HG02938 (cell line): ENCODE data around the gene PDK2.

Source experiments
- ATAC-seq: cut with Tn5 transposase; IDR thresholded peaks from one replicate; pipeline ENCODE4 v1.9.1; 2021; ENCODE audit warnings: mild to moderate bottlenecking, moderate library complexity; ENCODE audit not compliant: unreplicated experiment

PDK2 gene

DNA sequence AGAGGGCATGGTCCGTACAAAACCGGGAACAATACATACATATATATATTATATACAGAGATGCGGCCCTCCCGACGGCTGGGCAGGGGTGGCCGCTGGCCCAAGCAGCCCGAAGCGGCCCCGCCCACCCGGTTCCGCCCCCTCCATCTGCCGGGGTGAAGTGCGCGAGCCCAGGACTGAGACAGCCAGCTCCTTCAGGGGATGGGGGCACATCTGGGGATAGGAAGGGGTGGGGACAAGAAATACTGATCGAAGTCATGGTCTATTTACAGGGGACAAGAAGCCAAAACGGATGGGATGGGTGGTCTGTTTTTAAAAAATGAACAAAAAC, 38.6 kb downstream of the PDK2 start:
- no peak for ATAC-seq

DNA sequence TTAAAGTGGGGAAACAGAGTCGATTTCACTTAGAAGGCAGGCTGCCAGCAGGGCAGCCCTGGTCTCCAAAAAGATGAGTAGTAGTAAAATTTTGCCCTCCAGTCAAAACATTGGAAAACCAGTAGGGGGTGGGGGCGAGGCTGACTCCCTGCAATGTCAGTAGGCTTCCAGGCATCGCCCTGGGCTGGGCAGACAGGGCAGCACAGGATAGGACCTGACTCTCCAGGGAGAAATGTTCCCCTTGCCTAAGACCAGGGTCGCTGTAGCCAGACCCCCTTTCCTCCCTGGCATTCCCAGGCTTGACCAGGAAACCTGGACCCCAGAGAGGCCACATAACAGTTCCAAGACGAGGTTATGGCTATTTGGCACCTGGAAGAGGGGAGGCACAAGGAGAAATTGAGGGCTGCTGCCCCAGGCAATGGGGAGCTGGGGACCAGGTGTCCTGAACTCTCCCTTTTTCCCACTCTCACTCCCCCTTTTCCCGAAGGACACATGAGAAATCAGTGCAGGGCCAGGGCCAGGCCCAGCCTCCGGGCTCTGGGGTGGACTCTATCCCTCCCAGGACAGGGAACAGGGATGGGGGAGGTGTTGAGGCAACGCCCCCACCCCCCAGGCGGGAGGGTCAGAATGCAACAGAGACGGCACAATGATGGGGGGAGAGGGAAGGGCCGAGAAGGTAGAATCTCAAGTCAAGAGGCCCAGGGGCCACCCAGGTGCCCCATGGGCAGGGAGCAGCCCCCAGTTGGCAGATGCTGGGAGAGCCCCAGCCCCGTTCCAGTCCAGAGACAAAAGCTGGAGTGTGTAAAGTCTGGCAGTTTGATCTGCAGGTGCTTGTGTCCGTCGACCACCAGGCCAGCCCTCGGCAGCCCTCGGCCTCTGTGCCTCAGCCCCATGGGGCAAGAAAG, 39.3 kb downstream of the PDK2 start:
- no peak for ATAC-seq

DNA sequence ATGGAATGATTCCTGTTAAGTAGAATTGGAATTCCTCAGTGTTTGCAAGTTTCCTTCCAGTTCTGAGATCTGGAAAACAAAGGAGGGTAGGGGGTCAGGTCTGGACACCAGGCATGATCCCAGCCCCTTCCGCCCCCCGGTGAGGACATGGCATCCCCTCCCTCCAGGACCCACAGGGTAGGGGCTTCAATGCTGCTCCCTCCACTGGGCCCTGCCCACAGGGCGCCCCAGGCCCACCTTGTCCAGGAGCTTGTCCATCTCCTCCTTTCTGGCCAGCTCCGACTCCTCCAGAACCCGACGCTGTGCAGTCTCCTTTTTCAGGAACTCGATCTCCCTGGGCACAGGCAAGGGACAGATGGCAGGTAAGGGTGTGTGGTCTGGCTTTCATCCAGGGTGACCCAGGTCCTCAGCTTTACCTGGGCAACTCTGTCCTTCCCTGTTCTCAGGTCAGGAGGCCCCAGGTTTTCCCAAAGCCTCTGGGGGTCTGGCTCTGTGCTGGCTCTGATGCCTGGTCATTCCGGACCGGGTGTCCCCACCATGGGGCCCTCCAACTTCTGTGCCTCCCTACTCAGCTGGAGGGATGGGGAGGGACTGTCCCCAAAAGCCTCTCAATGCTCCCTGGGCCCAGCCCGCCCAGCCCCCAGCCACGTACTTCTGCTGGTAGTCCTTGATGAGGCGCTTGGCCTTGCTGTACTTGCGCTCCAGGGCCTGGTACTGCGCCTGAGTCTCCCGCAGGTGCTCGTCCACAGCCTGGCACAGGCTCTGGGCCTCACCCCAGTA, 40.4 kb downstream of the PDK2 start:
- no peak for ATAC-seq

DNA sequence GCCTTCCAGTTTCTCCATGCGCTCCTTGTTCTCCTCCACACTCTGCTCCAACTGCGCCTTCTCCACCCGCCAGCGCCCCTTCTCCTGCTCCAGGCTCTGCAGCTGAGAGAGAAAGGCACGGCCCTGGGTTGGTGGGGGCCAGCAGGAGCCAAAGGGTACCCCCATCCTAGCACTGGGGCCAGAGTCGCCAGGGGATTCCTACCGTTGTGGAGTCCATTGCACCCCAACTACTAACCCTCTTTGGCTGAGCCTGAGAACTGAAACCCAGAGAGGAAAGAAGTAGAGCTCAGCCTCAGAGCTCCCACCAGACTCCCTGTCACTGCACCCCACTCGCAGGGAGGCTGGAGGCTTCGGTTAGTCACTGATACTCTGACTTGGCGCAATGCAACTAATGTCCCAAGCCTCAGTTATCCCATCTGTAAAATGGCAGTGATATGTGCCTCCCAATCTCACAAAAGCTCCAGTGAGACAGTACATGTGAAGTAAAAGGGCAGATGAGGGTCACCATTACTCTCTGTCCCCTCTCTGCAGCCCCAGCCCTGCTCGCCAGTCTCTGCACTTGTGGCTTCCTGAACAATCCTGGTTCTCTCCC, 41.0 kb downstream of the PDK2 start:
- ATAC-seq, result no peak

DNA sequence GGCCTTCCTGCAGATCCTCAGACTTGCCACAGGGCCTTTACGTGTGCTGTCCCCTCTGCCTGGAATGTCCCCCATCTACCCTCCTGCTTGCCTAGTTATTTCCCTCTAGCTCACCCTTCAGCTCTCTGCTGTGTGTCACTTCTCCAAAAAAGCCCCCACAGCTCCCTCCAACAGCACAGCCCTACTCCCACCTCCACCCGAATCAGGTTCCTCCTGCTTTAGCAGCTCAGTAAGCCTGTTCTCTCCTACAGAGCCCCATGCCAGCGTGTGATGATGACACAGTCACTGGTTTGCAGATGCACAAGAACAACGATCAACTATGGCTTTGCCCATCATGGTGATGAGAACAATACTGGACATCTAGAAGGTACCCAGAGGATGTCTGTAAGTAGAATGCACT, 41.9 kb downstream of the PDK2 start:
- ATAC-seq, result no peak

DNA sequence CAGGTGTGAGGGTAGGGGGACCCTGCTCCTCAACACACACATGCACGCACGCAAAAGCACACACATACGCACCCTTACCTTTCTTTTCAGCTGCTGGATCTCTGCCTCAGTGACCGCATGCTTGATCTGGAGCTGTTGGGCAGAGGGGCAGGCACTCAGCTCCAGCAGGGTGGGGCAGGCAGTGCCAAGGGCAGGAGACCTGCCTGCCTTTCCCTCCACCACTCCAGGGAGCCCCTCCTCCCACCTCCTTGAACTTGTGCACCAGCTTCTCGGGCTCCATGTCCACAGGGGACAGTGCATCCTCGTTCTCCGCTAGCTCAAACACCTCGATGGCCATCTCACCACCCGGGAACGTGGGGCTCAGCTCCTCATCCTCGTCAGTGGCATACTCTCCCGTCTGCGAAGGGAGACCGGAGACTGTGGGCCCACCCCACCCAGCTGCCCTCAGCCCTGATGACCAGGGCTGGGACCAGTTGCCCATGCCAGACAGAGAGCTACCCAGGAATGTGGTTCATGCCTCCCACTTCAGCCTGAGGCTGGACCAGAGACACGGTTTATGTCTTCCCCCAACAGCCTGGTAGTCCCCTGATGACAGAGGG, 44.1 kb downstream of the PDK2 start:
- ATAC-seq, result no peak

DNA sequence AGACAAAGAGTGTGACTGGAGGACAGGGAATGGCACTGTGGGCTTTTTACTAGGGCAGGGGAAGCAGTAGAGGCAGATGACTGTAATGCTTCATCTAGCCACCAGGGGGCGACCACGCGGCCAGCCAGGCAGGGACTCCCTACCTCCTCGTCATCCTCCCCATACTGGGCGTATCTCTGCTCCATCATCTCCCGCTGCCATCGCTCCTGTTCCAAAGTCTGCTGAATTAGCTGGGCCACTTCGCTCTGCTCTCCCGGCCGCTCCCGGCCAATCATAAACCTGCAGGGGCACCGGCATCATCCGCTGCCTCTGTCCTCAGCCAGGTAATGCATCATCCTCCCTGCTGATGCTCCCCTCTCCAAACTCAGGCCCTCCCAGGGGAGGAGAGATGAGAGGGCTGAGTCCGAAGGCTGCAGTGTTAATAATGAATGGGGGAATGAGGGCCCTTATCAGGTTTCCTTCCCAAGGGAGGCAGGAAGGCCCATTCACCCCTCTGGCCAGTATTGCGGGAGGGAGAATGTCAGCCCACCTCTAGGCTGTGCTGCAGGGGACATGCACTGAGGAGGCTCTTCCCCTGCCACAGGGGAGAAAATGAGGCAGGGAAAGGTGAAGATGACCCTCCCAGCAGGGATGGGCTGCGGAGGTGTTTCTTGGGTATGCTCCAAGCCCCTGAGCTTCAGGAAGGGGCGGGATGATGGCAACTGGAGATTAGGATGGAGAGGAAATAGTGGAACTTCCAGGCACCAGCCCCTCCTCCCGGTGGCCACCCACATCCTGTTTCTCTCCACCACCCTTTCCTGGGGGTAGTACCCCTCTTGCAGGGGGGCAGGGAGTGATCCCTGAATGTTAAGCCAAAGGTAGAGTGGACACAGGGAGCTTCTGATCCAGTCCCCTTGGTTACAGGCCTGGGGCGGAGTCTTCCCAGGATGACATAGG, 45.1 kb downstream of the PDK2 start:
- peak; percentile 60 for ATAC-seq

DNA sequence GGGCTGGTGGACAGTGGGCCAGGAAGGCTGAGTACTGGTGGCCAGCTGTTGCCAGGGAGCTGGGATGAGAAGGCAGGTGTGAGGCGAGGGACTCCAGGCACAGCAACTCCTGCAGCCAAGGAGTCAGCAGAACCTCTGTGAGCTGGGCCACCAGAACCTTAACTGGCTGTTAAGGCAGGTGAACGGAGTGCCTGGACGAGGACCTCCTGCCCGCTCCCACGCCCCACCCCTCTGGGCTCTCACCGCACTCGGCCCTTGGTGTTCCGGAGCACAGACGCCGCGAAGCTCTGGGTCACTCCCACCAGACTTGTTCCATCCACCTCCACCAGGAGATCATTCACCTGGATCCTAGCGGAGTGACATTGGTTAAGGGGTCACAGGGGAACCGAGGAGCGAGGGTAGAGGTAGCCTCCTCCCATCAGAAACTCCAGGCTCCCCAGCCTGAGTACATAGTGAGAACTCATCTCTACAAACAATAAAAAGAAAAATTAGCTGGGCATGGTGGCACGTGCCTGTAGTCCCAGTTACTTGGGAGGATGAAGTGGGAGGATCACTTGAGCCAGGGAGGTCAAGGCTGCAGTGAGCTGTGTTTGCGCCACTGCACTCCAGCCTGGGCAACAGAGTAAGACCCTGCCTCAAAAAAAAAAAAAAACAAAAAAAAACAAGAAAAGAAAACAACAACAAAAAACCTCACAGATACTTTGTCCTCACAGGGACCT, 46.0 kb downstream of the PDK2 start:
- no peak for ATAC-seq

DNA sequence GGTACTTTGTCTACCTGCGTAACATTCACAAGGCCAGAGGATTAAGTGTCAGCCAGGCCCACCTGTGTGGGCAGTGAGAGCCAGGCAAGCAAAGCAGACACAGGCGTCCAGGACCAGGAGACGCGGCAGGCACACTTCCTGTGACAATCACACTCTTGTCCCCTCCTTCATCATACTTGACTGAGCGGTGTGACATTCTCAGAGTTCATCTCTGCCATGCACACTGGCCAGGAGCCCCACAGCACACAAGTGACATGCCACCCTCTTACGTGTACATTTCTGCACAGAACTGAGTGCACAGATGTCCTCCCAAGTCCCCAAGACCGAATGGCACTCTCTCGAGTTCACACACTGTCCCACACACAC, 46.6 kb downstream of the PDK2 start:
- ATAC-seq, result no peak

DNA sequence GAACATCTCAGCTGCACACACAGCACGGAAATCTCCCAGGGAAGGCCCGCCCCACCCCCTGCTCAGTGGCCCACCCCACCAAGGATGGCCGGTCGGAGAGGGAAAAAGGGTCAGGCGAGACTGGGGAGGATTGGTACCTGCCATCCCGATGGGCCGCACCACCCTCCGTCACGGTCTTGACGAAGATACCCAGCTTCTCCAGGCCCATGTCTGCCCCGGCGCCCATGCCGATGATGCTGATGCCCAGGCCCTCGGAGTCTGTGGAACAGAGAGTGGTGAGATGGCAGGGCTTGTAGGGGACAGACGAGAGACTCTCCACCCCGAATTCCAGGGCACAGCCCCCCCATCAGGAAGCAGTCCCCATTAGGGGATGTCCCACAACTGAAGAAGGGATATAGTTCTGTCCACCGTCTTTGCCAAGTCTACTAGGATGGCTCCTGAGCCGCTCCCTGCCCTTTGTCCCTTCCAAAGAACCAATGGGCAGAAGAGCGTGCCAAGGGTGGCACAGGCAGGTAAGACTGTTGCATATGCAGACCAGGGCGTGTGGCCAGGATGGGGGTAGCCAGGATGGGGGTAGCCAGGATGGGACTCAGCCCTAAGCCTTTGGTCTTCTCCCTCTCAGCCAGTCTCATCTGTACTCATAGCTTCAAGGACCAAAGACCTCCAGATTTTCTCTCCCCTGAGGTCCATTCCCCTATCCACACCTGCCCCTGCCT, 48.5 kb downstream of the PDK2 start:
- ATAC-seq, result no peak

DNA sequence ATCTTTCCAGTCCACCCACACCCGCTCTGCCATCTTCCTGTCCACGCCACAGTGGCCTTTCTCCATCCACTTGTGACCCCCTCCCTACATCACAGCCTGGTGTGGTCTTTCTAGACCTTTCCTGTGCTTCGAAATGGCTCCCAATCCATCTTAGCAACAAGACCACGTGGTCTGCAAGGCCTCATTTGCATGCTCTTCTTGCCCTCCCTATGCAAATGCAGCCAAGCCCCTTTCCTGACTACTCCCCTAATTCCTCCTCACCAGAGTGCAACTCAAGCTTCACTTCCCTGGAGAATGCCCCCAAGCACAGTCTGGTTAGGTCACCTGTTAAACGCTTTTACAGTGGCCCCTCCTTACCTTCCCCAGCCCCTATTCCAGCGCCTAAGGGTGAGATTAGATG, 49.2 kb downstream of the PDK2 start:
- ATAC-seq, result no peak

DNA sequence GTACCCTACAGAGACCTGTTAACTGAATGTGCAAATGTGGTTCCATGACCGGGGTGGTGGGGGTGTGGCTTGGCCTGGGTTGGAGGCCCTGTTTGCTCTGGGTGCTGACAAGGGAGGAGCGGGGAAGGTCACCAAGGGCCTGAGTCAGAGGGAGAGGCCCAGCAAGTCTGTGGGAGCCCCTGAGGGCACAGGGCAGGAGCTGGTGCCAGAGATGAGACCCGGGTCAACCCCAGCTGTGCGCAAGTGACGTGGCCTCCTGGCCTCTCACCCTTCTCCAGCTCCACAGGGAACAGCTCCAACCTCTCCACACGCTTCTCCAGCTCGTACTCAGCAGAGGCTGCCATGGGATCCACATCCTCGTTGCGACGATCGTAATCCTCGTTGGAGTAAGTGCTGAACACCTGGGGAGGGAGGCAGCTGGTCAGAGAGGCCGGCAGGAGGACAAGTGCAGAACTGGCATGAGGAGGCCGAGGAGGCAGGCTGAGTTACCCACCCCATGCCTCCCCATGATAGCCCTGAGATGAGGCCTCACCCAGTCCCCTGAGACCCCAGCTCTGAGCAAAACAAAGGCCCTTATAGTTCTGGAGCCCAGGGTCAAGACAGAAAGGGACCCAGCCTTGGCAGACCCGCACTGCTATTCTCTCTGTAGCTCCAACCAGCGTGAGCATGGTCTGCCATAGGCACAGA, 49.8 kb downstream of the PDK2 start:
- no peak for ATAC-seq

DNA sequence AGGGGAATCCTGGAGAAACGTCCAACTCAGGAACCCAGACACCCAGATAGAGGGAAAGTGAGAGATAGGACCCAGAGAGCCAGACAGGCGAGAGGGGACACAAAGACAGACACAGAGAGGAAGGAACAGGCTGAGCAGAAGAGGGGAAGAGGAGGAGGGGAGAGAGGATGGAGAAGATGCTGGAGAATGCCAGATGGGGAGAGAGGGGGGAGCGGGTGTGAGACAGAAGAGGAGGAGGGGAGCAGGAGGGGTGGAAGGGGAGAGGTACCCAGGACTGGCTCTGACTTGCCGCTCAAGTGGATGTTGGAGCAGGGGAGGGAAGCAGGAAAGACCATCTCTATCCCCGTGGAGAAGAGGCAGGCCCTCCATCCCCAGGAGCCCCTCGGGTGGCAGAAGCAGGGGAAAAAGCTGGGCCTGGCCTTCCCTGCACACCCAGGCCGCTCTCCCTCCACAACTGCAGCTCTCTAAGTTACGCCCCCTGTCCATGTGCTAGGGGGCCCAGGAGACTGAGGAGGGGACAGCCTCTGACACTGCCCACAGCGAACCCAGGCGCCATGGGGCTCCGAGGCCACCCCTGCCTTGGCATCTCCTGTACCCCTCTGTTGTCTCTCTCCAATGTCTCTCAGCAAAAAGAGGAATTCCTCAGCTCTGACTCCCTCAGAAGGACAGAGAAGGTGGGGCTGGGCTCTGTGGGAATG, 50.5 kb downstream of the PDK2 start:
- no peak for ATAC-seq

DNA sequence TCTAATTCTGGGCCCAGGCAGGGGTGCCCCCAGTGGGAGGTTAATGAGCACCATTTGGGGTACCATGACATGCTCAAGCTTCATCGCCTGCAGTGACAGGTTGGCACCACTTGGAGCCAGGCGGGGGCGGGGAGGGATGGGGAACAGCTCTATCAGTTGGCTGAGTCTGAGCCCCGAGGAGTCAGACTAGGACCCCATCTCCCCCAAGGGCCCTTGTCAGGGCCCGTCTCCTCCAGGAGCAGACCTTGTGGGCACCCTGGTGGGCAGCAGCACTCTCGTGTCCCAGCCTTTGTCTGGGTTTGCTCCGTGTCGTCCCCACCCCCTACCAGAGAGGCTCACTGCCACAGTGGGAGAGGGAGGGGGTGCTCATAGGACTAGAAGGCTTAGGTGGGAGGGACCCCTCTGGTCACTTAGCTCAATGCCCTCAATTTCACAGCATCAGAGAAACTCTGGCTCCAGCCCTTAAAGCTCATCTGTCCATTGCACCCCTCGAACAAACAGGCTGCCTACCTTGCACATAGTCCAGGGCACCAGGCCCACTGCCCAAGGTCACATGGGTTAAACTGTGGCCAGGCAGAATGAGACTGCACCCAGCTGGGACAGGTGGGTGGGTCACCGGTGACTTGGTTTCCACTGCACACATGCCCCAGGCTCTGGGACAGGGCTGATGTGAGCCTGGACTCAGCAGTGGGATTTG, 51.2 kb downstream of the PDK2 start:
- no peak for ATAC-seq

DNA sequence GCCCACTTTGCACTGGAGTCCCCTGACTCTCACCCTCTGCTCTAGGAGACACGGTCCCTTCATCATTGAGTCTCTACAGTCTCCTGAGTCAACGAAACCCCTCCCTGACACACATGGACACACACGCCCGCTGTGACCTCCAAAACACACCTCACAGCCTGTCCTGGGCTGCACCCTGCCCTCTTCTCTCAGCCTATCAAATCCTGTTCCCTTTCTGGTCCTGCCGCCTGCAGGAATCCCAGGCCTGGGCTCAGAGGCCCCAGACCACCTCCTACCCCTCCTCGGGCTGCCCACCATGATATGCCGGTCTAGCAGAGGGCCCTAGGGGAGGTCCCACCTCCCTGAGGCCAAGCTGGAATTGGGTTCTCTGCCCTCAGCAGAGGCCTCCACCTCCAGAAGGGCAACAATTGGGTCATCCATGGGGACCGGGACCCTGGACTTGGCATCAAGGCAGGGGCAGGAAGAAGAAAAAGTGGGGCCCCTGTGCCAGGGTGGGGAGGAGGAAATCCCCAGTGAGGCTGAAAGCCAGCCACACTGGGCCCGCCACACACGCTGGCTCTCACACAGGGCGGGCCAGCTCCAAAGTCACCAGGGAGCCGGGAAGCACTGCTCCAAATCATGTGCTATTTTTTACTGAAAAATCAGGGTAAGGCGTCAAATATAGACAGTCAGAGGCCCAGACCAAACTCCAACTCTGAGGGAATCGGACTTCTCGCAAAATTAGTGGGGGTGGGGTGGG, 51.9 kb downstream of the PDK2 start:
- ATAC-seq, result no peak

DNA sequence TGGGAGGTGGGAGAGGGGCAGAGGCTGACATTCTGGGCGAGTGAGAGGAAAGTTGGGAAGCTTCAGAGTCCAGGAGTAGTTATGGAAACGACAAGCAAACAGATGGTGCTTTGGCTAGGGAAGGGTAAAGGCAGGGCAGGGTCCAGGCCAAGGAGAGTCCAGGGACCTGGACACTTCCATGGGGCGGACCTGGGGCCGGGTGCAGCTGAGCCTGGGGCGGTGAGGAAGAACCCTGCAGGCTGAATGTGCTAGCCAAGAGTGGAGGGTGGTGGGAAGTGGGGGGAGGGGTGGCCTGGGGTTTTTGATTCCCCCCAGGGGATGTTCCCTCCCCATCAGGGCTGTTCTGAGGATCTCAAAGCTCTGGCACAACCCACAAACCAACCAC, 52.7 kb downstream of the PDK2 start:
- ATAC-seq, result no peak
